Activated naive CD4-positive, alpha-beta T cell treated with anti-CD3 and anti-CD28 coated beads for 36 hours (primary cell): ENCODE measurements around the gene HIBADH. TPM values are rescaled to one million over a fixed set of nuclear protein-coding genes. Genes with fewer than 3 reads are reported as not detected.

ENCODE experiments used
- CTCF ChIA-PET: fragments of 350-600 bp; sonication (Branson Sonifier 250); formaldehyde crosslinking; loops from one replicate; lab custom pipeline; 2021; ENCODE audit warnings: antibody characterized with exemption; lab: Charles Lee
- DNase-seq: peaks from one replicate; pipeline ENCODE4 v3.0.0-alpha.2; 2020
- H3K27ac Mint-ChIP-seq: one replicate; pipeline ENCODE4 v1.8.0; 2021; ENCODE audit warnings: mild to moderate bottlenecking, mixed read lengths
- H3K27me3 Mint-ChIP-seq: one replicate; pipeline ENCODE4 v1.8.0; 2021; ENCODE audit warnings: low read depth, mixed read lengths
- H3K36me3 Mint-ChIP-seq: one replicate; pipeline ENCODE4 v1.8.0; 2021; ENCODE audit warnings: low read depth, mixed read lengths
- H3K4me1 Mint-ChIP-seq: one replicate; pipeline ENCODE4 v1.8.0; 2021; ENCODE audit warnings: low read depth, mixed read lengths
- H3K4me3 Mint-ChIP-seq: one replicate; pipeline ENCODE4 v1.8.0; 2021; ENCODE audit warnings: mild to moderate bottlenecking, moderate library complexity, mixed read lengths
- H3K9me3 Mint-ChIP-seq: one replicate; pipeline ENCODE4 v1.8.0; 2021; ENCODE audit warnings: mixed read lengths
- intact Hi-C: fragments of 100-400 bp; cut with micrococcal nuclease; formaldehyde crosslinking; loops from one replicate; pipeline ENCODE4 v1.15.1; 2023
- total RNA-seq, 2 experiments: library from RNA; stranded (reverse); gene quantifications; one replicate each; pipeline ENCODE4 v1.2.3, GENCODE V29; 2021

Gene HIBADH
- total RNA-seq, 2 experiments from 2014 or later = 20.8 to 22.5 TPM

DNA sequence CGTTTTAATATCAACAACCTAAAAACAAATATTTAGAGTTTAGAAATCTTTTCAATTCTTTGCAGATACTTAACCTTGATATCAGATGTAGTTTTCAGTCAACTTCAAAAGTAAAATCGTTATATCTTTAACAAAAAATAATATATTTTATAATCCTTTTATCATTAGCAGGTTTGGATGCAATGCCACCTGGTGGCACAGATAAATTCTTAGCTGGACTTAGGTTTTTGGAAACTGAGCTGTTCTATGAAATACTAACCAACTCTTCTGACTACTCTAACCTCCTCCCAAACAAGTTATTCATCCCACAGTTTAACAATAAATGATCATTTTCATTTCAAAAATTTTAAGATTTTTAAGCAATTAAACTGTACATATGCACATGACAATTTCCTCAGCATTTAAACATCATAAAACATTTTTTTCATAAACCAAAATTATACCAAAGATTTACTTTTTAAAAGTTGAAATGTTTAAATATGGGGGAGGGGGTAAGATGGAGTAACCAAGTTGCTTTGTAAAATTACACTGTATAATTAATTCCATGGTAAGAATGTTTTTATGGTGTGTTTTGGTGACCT, 56.9 kb downstream of the HIBADH start:
- Mint-ChIP-seq H3K4me3 (no peak overlapping the region), H3K27me3 (no peaks in the 10 kb centered on the region), H3K36me3 (peaks cover 1% of the 10 kb centered on the region), H3K4me1 (no peaks in the 10 kb centered on the region), H3K9me3 (no peaks in the 10 kb centered on the region), H3K27ac (no peak overlapping the region)
- peak; percentile 7 for DNase-seq
- CTCF ChIA-PET = interaction anchor here (0.6 to 1.8 kb wide), 7 partner anchors 12 to 488 kb away, joined by 3 to 6 read pairs (median 4); no protein-coding TSS in a partner anchor
- intact Hi-C loops = no loop called here

GRCh38 chr7:27605283-27605682, 57.4 kb downstream of the HIBADH start:
- no peaks in the 10 kb centered on the region for H3K9me3 Mint-ChIP-seq
- H3K4me1 Mint-ChIP-seq = no peaks in the 10 kb centered on the region
- H3K36me3 Mint-ChIP-seq = peaks cover 1% of the 10 kb centered on the region
- no peak for DNase-seq
- CTCF ChIA-PET = interaction anchor here (0.6 to 1.7 kb wide), 5 partner anchors 10 to 1587 kb away, joined by 3 to 6 read pairs (median 4); no protein-coding TSS in a partner anchor
- no peak overlapping the region for H3K4me3 Mint-ChIP-seq
- no peaks in the 10 kb centered on the region for H3K27me3 Mint-ChIP-seq
- H3K27ac Mint-ChIP-seq = no peak overlapping the region
- intact Hi-C loops = no loop called here

DNA sequence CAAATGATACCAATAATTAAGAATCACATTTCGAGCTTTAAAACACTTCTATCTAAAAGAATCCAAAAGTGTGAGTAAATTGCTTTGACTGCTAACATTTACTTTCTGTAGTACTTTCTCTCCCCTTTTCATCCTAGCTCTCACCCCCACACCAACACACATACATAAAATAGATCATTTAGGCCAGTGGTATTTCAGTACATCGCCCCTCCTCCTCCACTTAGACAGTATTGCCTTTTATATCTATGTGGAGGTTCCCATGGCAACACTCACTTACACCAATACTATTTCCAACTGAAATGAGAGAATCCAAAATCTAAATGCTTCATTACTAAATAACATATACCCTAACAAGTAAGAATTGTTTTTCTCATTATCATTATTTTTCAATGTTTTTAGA, 58.9 kb downstream of the HIBADH start:
- H3K4me1 Mint-ChIP-seq = no peaks in the 10 kb centered on the region
- CTCF ChIA-PET = no interaction called here
- H3K9me3 Mint-ChIP-seq = no peaks in the 10 kb centered on the region
- DNase-seq = no peak
- H3K36me3 Mint-ChIP-seq = peaks cover 1% of the 10 kb centered on the region
- no peak overlapping the region for H3K27ac Mint-ChIP-seq
- H3K27me3 Mint-ChIP-seq = no peaks in the 10 kb centered on the region
- intact Hi-C loops = no loop called here
- H3K4me3 Mint-ChIP-seq = no peak overlapping the region

DNA sequence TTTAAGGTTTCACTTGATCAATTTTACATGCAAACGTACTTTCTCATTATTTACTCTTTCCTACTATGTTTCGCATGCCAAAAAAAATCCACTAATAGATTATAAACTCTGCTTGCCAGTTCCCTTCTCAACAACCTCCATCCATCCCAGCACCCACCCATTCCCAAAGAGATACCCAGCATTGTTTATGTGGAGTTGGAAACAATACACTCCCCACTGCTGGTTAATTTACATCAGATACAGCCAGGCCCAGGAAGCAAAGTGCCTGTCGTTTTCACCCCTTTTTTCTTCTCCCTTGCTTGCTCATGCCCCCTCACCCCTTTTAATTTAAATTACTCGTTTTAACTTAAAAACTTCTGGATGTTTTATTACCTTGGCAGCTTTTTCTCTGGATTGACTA, 59.9 kb downstream of the HIBADH start:
- no peak overlapping the region for H3K4me3 Mint-ChIP-seq
- intact Hi-C loops = no loop called here
- CTCF ChIA-PET = no interaction called here
- H3K4me1 Mint-ChIP-seq = no peaks in the 10 kb centered on the region
- no peak overlapping the region for H3K27ac Mint-ChIP-seq
- DNase-seq = no peak
- H3K9me3 Mint-ChIP-seq = no peaks in the 10 kb centered on the region
- H3K27me3 Mint-ChIP-seq = no peaks in the 10 kb centered on the region
- peaks cover 4% of the 10 kb centered on the region for H3K36me3 Mint-ChIP-seq

DNA sequence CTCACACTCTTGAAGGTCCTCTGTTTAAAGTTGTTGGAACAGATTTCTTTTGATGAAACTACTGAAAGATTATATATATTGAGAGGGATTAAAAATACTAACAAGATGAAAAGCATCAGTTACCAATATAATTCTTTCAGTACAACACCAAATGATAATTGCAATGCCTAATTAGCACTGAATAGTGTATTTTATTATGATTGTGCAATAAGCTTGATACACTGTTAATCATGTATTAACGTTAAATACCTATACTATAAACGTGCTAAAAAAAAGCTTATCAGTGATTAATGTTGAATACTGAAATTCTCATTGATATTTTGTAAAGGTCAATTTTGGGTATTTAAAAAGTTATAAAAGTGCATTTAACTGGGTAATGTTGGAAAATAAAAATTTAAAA, 61.5 kb downstream of the HIBADH start:
- no peak for DNase-seq
- Mint-ChIP-seq H3K4me1 (no peaks in the 10 kb centered on the region), H3K36me3 (peaks cover 3% of the 10 kb centered on the region), H3K27me3 (no peaks in the 10 kb centered on the region), H3K4me3 (no peak overlapping the region), H3K27ac (no peak overlapping the region), H3K9me3 (no peaks in the 10 kb centered on the region)
- CTCF ChIA-PET = interaction anchor here (0.6 to 0.8 kb wide), 2 partner anchors 26 to 496 kb away, joined by 3 read pairs; no protein-coding TSS in a partner anchor
- intact Hi-C loops = no loop called here

DNA sequence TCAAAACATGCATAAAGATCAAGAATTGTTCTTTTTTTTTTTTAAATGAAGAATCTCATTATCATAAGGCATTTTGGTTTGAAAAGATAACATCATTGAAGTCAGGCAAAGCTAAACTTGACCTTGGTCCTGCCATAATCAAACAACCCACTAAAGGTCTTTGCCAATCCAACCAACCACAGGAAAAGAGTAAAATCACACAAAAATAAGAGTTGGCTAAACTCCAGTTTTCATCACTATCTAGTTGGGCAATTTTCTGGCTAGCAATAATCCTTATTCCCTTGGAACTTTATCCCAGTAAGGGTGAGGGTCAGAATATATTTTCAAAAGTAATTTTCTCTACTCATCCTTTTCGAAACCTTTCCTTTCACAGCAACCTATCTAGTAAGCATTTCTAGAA, 62.4 kb downstream of the HIBADH start:
- DNase-seq = no peak
- H3K36me3 Mint-ChIP-seq = peaks cover 3% of the 10 kb centered on the region
- no peak overlapping the region for H3K4me3 Mint-ChIP-seq
- H3K9me3 Mint-ChIP-seq = no peaks in the 10 kb centered on the region
- no peaks in the 10 kb centered on the region for H3K27me3 Mint-ChIP-seq
- no peaks in the 10 kb centered on the region for H3K4me1 Mint-ChIP-seq
- no peak overlapping the region for H3K27ac Mint-ChIP-seq
- CTCF ChIA-PET = no interaction called here
- intact Hi-C loops = no loop called here

- intact Hi-C loops = no loop called here
- Mint-ChIP-seq H3K27me3 (no peaks in the 10 kb centered on the region), H3K36me3 (peaks cover 9% of the 10 kb centered on the region), H3K27ac (no peak overlapping the region), H3K4me1 (peaks cover 4% of the 10 kb centered on the region), H3K9me3 (no peaks in the 10 kb centered on the region), H3K4me3 (no peak overlapping the region)
- no peak for DNase-seq
- CTCF ChIA-PET = interaction anchor here (0.6 kb wide), 2 partner anchors 10 to 1809 kb away, joined by 5 to 6 read pairs; no protein-coding TSS in a partner anchor
Measured at GRCh38 chr7:27595009-27595408, 67.7 kb downstream of the HIBADH start.

GRCh38 chr7:27593226-27593625, 69.5 kb downstream of the HIBADH start:
- no peak for DNase-seq
- no peaks in the 10 kb centered on the region for H3K27me3 Mint-ChIP-seq
- intact Hi-C loops = no loop called here
- no peak overlapping the region for H3K27ac Mint-ChIP-seq
- H3K9me3 Mint-ChIP-seq = no peaks in the 10 kb centered on the region
- CTCF ChIA-PET = no interaction called here
- peaks cover 6% of the 10 kb centered on the region for H3K36me3 Mint-ChIP-seq
- no peak overlapping the region for H3K4me3 Mint-ChIP-seq
- H3K4me1 Mint-ChIP-seq = peaks cover 8% of the 10 kb centered on the region

GRCh38 chr7:27590416-27590815, 72.3 kb downstream of the HIBADH start:
- H3K36me3 Mint-ChIP-seq = peaks cover 6% of the 10 kb centered on the region
- CTCF ChIA-PET = no interaction called here
- no peak overlapping the region for H3K4me3 Mint-ChIP-seq
- intact Hi-C loops = no loop called here
- H3K27ac Mint-ChIP-seq = no peak overlapping the region
- DNase-seq = no peak
- no peaks in the 10 kb centered on the region for H3K27me3 Mint-ChIP-seq
- H3K4me1 Mint-ChIP-seq = peaks cover 8% of the 10 kb centered on the region
- H3K9me3 Mint-ChIP-seq = no peaks in the 10 kb centered on the region

DNA sequence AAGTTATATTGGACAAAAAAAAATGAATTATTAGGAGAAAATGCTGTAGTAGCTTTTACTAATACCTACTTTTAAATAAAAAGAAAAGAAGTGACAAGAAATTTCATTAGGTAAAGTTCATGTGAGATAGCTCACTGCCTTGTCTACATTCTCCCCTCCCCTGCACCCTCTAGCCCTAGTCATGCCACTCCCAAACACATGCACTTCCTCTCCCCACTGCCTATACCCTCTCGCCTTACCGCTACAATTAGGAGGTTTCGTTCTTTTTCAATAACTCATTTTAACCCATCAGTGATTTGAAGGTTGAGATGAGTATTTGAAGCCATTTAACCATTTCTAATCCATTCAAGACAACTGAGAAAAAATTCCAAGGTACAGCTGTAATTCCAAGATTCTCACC, 75.3 kb downstream of the HIBADH start:
- CTCF ChIA-PET = interaction anchor here (1.2 to 1.3 kb wide), 2 partner anchors 11 to 19 kb away, joined by 6 read pairs; no protein-coding TSS in a partner anchor

GRCh38 chr7:27586825-27587224, 75.9 kb downstream of the HIBADH start:
- Mint-ChIP-seq H3K9me3 (no peaks in the 10 kb centered on the region), H3K4me1 (peaks cover 8% of the 10 kb centered on the region), H3K27ac (no peak overlapping the region), H3K36me3 (peaks cover 3% of the 10 kb centered on the region), H3K4me3 (no peak overlapping the region), H3K27me3 (no peaks in the 10 kb centered on the region)
- intact Hi-C loops = no loop called here
- DNase-seq = no peak
- CTCF ChIA-PET = interaction anchor here (0.8 to 1.2 kb wide), 2 partner anchors 10 to 20 kb away, joined by 3 to 6 read pairs; no protein-coding TSS in a partner anchor

More for the DNA sequence above, 75.3 kb downstream of the HIBADH start:
- no peak overlapping the region for H3K27ac Mint-ChIP-seq
- H3K27me3 Mint-ChIP-seq = no peaks in the 10 kb centered on the region
- intact Hi-C loops = no loop called here
- H3K4me1 Mint-ChIP-seq = peaks cover 8% of the 10 kb centered on the region
- no peaks in the 10 kb centered on the region for H3K9me3 Mint-ChIP-seq
- H3K36me3 Mint-ChIP-seq = peaks cover 6% of the 10 kb centered on the region
- DNase-seq = no peak
- H3K4me3 Mint-ChIP-seq = no peak overlapping the region

DNA sequence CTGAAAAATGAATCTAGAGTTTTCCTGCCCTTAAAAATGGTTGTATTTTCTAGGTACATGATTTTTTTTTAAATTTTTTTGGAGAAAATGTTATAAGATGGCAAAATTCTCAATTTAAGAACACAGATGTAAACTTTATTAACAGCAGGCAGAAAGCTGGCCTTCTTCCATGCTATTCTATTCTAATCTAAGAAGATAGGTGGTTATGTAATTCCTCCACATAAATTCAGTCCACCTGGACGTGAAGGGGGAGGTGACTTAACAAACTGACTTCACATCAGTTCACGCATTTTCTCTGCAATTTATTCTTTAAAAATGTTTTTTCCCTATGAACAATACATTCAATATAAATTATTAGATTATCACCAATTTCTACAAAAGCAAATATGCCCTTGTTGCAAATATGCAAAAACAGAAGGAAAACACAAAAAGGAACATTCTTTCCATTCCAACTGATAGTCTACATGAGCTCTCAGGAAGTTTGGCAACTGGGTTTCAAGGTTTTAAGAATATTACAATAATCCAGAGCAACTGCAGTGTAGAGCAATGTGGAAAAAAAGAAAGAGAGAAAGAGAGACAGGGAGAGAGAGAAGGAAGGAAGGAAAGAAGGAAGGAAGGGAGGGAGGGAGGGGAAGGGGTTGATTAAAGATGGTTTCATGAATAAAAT, 76.8 kb downstream of the HIBADH start:
- Mint-ChIP-seq H3K27ac (no peak overlapping the region), H3K27me3 (no peaks in the 10 kb centered on the region), H3K36me3 (peaks cover 3% of the 10 kb centered on the region), H3K4me3 (no peak overlapping the region), H3K9me3 (no peaks in the 10 kb centered on the region), H3K4me1 (peaks cover 8% of the 10 kb centered on the region)
- no peak for DNase-seq
- intact Hi-C loops = no loop called here
- CTCF ChIA-PET = interaction anchor here (0.8 kb wide), 1 partner anchor 9 kb away, joined by 3 read pairs; no protein-coding TSS in a partner anchor
